HL-60/S4 treated with retinoic acid at 250 ng/mL for 4 days and 3 days (cell line): ENCODE data around the gene ATRX.
"Not testable (repeated sequence)": the region's sequence is repeated elsewhere in the genome, so short reads cannot be mapped to it uniquely, and the experiment has no call there.

Experiments used
- in situ Hi-C: fragments of 300-500 bp; cut with MboI; formaldehyde crosslinking; loops from 2 replicates; pipeline ENCODE4 v1.7.0; 2022; ENCODE audit warnings: low sequenced_read_pairs

The ATRX gene

GRCh38 chrX:77785486-77786364 is at the start of gene ATRX:
TSS of gene ATRX (minus strand) at chrX:77786216. CDS start at chrX:77786001, 215 bp downstream.
- in situ Hi-C loops: no loop called here

GRCh38 chrX:77831544-77831943 is 45.5 kb upstream of the ATRX start:
- in situ Hi-C loops: not testable (repeated sequence)

GRCh38 chrX:77821989-77822388 is 36.0 kb upstream of the ATRX start:
- in situ Hi-C loops: not testable (repeated sequence)

GRCh38 chrX:77820091-77820727 is 34.2 kb upstream of the ATRX start:
- in situ Hi-C loops: no loop called here

GRCh38 chrX:77814210-77814609 is 28.2 kb upstream of the ATRX start:
- in situ Hi-C loops: no loop called here

- in situ Hi-C loops: no loop called here
Measured at GRCh38 chrX:77802201-77802600, 16.2 kb upstream of the ATRX start.

- in situ Hi-C loops: no loop called here
Measured at GRCh38 chrX:77795124-77795523, 9.1 kb upstream of the ATRX start.

GRCh38 chrX:77793946-77794345 is 7.9 kb upstream of the ATRX start:
- in situ Hi-C loops: no loop called here

GRCh38 chrX:77788050-77788449 is 2.0 kb upstream of the ATRX start:
- in situ Hi-C loops: no loop called here

GRCh38 chrX:77786365-77786680 is 307 bp upstream of the ATRX start:
- in situ Hi-C loops: no loop called here

GRCh38 chrX:77779695-77780094 is 6.3 kb downstream of the ATRX start:
- in situ Hi-C loops: no loop called here

GRCh38 chrX:77776659-77777058 is 9.4 kb downstream of the ATRX start:
- in situ Hi-C loops: no loop called here

- in situ Hi-C loops: no loop called here
Measured at GRCh38 chrX:77771601-77772000, 14.4 kb downstream of the ATRX start.

GRCh38 chrX:77768787-77769186 is 17.2 kb downstream of the ATRX start:
- in situ Hi-C loops: no loop called here

GRCh38 chrX:77766212-77766611 is 19.8 kb downstream of the ATRX start:
- in situ Hi-C loops: not testable (repeated sequence)

- in situ Hi-C loops: no loop called here
Measured at GRCh38 chrX:77755561-77755960, 30.5 kb downstream of the ATRX start.

- in situ Hi-C loops: not testable (repeated sequence)
Measured at GRCh38 chrX:77753942-77754341, 32.1 kb downstream of the ATRX start.

GRCh38 chrX:77749695-77750094 is 36.3 kb downstream of the ATRX start:
- in situ Hi-C loops: no loop called here

GRCh38 chrX:77743720-77744119 is 42.3 kb downstream of the ATRX start:
- in situ Hi-C loops: no loop called here

GRCh38 chrX:77742788-77743476 is 43.1 kb downstream of the ATRX start:
- in situ Hi-C loops: no loop called here

GRCh38 chrX:77740376-77740905 is 45.6 kb downstream of the ATRX start:
- in situ Hi-C loops: no loop called here

GRCh38 chrX:77733342-77733741 is 52.7 kb downstream of the ATRX start:
- in situ Hi-C loops: no loop called here
